ENCODE results near the gene YWHAG.
A peak's percentile ranks its signal among the peaks of the same experiment; 100 is the strongest.

DNA sequence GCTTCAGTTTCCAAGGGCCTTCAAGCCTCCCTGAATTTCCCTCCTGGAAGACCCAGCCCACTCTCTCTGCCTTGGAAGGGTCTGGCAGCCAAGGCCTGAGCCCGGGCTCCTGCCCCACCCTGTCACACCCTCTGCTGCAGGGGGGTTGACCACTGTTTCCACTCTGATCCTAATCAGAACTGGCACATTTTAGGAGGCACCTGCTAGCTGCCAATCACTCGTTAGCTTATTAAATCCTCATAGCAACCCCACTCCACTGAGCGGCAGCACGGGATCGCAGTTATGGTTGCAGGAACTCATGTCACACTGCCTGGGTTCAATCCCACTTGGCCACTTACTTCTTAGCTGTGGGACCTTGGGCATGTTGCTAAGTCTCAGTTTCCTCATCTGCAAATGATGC is 43.4 kb downstream of the YWHAG start:
- TF ChIP-seq JUNB (CRISPR knock-in tag; conservative IDR thresholded peaks at IDR 0.05) (no peak), FOXM1 (IDR thresholded peaks at IDR 0.05; ENCODE audit: low read depth) (no peak), FOXM1 (CRISPR knock-in tag; IDR thresholded peaks at IDR 0.05; ENCODE audit: low read depth) (no peak), ZBTB7A (IDR thresholded peaks at IDR 0.05; ENCODE audit: borderline replicate concordance, control insufficient read depth, low read depth, low read length) (no peak)
- TF ChIP-seq, protein P1, sequence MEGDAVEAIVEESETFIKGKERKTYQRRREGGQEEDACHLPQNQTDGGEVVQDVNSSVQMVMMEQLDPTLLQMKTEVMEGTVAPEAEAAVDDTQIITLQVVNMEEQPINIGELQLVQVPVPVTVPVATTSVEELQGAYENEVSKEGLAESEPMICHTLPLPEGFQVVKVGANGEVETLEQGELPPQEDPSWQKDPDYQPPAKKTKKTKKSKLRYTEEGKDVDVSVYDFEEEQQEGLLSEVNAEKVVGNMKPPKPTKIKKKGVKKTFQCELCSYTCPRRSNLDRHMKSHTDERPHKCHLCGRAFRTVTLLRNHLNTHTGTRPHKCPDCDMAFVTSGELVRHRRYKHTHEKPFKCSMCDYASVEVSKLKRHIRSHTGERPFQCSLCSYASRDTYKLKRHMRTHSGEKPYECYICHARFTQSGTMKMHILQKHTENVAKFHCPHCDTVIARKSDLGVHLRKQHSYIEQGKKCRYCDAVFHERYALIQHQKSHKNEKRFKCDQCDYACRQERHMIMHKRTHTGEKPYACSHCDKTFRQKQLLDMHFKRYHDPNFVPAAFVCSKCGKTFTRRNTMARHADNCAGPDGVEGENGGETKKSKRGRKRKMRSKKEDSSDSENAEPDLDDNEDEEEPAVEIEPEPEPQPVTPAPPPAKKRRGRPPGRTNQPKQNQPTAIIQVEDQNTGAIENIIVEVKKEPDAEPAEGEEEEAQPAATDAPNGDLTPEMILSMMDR (IDR thresholded peaks at IDR 0.05 in 2 of 3, conservative IDR thresholded peaks at IDR 0.05 in 1 of 3; ENCODE audit: insufficient read depth in 2 of 3, low read depth in 1 of 3, low read length in 3 of 3), result peak; percentile 22 to 51 (median 35); a peak in 3 of 6 replicates
- TF ChIP-seq, protein P2, sequence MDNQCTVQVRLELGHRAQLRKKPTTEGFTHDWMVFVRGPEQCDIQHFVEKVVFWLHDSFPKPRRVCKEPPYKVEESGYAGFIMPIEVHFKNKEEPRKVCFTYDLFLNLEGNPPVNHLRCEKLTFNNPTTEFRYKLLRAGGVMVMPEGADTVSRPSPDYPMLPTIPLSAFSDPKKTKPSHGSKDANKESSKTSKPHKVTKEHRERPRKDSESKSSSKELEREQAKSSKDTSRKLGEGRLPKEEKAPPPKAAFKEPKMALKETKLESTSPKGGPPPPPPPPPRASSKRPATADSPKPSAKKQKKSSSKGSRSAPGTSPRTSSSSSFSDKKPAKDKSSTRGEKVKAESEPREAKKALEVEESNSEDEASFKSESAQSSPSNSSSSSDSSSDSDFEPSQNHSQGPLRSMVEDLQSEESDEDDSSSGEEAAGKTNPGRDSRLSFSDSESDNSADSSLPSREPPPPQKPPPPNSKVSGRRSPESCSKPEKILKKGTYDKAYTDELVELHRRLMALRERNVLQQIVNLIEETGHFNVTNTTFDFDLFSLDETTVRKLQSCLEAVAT (IDR thresholded peaks at IDR 0.05), result no peak
- TF ChIP-seq, protein P3, sequence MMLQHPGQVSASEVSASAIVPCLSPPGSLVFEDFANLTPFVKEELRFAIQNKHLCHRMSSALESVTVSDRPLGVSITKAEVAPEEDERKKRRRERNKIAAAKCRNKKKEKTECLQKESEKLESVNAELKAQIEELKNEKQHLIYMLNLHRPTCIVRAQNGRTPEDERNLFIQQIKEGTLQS (IDR thresholded peaks at IDR 0.05), result no peak
- TF ChIP-seq, protein P3 (CRISPR knock-in tag; conservative IDR thresholded peaks at IDR 0.05), result no peak
